LNCAP (cell line): ENCODE measurements around the gene GTSE1.

Source experiments
- TF ChIP-seq, protein P1 (sequence below): fragments of 450-650 bp; IDR thresholded peaks from 2 replicates; pipeline ENCODE4 v1.5.1; 2017; ENCODE audit warnings: mild to moderate bottlenecking

GTSE1 gene

DNA sequence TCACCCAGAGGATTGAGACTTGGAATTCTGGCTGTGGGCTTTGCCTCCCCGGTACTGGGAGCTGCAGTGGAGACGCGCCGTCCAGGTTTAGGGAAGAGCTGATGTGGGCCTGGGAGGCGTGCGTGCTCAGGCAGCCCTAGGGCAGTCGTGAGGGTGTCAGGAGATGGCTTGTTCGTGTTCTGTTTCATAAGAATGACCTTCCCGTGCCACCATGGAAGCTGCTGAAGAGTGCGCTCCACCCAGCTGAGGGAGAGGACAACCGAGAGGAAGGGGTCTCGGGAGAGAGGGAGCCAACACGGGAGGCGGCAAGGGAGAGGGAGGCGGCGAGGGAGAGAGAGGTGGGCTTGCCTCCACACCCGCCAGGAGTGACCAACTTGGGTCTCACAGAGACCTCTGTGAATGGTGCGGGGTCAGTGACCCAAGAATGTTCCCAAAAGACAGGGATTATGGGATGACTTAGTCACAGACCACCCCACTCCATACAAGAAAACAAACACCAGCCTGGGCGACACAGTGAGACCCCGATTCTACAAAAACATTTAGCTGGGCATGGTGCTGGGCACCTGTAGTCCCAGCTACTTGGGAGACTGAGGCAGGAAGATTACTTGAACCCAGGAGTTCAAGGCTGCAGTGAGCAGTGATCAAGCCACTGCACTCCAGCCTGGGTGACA, 24.2 kb downstream of the GTSE1 start:
- TF ChIP-seq, protein P1, sequence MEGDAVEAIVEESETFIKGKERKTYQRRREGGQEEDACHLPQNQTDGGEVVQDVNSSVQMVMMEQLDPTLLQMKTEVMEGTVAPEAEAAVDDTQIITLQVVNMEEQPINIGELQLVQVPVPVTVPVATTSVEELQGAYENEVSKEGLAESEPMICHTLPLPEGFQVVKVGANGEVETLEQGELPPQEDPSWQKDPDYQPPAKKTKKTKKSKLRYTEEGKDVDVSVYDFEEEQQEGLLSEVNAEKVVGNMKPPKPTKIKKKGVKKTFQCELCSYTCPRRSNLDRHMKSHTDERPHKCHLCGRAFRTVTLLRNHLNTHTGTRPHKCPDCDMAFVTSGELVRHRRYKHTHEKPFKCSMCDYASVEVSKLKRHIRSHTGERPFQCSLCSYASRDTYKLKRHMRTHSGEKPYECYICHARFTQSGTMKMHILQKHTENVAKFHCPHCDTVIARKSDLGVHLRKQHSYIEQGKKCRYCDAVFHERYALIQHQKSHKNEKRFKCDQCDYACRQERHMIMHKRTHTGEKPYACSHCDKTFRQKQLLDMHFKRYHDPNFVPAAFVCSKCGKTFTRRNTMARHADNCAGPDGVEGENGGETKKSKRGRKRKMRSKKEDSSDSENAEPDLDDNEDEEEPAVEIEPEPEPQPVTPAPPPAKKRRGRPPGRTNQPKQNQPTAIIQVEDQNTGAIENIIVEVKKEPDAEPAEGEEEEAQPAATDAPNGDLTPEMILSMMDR = no peak

DNA sequence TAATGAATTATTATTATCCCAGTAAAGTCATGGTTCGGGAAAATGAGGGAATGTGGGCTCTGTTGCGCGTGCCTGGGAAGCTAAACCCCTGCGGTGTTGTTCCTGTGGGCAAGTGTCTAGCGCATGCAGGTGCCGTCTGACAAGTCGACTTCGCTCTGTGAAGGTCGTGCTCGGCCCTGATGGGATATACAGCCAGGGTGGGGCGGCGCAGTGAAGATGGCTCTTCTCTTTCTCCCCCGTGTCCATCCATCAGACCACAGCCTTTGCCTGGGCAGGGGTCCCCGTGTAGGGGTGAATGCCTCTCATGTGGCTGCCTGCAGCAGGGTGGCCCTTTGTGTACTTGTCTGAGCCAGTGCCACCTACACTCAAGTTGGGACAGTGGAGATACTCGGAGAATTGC, 26.0 kb downstream of the GTSE1 start:
- TF ChIP-seq, protein P1 = no peak

DNA sequence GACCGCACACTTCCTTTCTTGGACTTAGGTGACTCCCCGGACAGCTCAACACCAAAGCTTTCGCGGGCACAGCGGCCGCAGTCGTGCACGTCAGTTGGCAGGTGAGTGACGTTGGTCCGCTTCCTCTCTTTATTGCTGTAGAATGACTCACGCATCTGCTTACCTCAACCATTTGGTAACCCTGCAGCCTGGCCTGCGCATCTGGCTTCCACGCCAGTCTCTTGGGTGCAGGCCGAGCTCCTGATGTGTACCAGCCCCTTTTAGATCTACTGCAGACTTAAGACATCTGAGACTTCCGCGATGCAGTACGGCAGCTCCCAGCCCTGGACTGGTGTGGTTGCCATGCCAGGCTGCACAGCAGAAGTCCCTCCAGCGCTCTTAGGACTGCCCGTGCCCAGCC, 26.5 kb downstream of the GTSE1 start:
- TF ChIP-seq, protein P1 = no peak

DNA sequence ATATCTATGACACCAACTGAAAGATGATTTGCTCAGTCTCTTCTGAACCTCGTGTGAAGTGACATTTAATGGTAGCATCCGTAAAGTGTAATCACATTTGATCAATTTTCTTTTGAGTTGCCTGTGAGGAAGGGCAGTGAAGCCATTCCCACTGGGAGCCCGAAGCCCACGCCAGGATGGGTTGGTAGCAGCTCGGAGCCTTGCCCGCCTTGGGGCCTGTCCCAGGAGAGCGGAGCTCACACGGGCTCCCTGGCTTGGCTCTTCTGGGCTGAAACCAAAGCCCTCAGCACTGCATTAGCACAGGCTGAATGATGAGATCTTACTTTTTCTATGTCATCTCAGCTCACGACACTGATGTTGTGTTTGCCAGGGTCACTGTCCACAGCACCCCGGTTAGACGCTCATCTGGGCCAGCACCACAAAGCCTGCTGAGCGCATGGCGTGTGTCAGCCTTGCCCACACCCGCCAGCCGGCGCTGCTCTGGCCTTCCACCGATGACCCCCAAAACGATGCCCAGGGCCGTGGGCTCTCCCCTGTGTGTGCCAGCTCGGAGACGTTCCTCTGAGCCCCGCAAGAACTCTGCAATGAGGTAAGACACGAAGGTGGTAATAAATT, 29.5 kb downstream of the GTSE1 start:
- TF ChIP-seq, protein P1 = no peak

DNA sequence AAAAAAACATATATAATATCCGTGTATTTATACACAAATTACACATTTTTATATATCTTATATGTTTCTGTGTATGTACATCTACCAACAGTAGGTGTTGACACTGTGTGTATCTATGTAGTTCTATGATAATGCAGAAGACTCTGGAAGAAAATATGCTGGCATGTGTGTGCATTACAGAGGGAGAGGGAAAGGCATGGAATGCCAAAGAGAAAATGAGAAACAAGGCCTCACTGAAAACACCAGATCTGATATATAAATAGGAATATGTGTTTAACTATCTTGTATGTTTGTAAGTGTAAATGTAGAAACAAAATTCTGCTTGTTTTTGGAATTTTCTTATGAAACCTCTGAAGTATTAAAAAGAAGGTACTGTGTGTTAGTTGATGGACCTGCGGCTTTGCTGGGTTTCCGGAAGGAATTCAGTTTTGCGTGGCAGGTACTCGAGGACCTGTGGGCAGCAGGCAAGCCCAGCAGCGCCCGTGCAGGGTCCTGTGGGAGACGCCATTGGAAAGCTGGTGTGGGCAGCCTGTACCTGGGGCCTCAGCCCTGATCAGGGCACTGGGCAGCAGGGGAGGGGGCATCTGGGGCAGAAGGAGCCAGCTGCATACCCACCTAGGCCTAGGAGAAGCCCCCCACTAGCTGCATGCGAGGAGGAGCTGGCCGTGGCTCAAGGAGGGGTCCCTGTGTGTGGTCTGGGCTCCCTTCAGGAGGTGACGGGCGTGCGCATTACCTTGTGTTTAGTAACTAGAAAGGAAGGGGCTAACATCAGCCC, 31.2 kb downstream of the GTSE1 start:
- TF ChIP-seq, protein P1 = no peak

DNA sequence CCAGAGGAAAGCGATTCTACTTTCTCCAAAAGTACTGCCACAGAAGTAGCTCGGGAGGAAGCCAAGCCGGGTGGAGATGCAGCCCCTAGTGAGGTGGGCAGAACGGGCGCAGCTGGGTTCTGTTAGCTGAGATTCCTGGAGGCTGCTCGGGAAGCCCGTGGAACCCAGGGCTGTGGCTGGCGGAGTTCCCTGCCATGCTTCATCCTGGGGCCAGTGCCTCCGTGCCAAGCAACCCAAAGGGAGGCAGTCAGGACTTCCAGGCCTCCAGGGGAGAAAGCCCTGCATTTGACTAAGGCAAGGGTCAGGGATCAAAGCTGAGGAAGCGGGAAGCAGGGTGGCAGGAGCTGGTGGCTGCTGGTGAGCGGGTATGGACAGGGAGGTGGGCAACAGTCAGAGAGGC, 32.1 kb downstream of the GTSE1 start:
- TF ChIP-seq, protein P1 = no peak

DNA sequence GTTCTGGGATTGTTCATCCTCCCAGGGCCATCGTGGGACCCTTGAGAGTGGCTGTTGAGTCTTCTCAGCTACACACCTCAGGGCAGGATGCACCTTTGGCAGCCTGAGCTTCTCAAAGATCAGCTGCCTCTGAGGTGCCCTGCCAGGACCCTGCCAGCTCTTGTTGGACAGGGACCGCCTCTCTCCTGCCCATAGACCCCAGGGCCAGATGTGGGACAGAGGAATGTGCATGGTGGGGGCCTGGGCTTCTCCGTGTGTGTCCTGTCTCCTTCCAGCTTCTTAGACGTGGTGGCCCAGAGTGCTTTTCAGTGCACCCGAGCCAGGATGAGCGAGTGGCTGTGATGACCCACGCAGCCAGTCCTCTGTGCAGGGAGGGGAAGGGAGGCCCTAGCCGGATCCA, 32.9 kb downstream of the GTSE1 start:
- TF ChIP-seq, protein P1 = no peak
